Colon (tissue), 2 donors: ENCODE data around the gene PTPRN2.
"Not testable (repeated sequence)": the region's sequence is repeated elsewhere in the genome, so short reads cannot be mapped to it uniquely, and the experiment has no call there.

Experiments used
- FAIRE-seq: peaks from 2 replicates; lab custom pipeline; 2012; peaks lifted over from hg19 to GRCh38; lab: Jason Lieb, UNC
- donor health status: control.
- donor health status: control.

The PTPRN2 gene

GRCh38 chr7:157507987-157508386, 1079.6 kb downstream of the PTPRN2 start:
- FAIRE-seq, result no peak

- no peak for FAIRE-seq
Observed at GRCh38 chr7:157506268-157506667, 1081.4 kb downstream of the PTPRN2 start.

- FAIRE-seq, result no peak
Observed at GRCh38 chr7:157505646-157506045, 1082.0 kb downstream of the PTPRN2 start.

- FAIRE-seq, result no peak
Observed at GRCh38 chr7:157503229-157503628, 1084.4 kb downstream of the PTPRN2 start.

- FAIRE-seq, result no peak
Observed at GRCh38 chr7:157502701-157503111, 1084.9 kb downstream of the PTPRN2 start.

GRCh38 chr7:157501581-157501980, 1086.0 kb downstream of the PTPRN2 start:
- no peak for FAIRE-seq

GRCh38 chr7:157500989-157501540, 1086.6 kb downstream of the PTPRN2 start:
- not testable (repeated sequence) for FAIRE-seq

GRCh38 chr7:157500171-157500960, 1087.3 kb downstream of the PTPRN2 start:
- no peak for FAIRE-seq

GRCh38 chr7:157499835-157500153, 1087.8 kb downstream of the PTPRN2 start:
- no peak for FAIRE-seq

GRCh38 chr7:157499121-157499834, 1088.3 kb downstream of the PTPRN2 start:
- no peak for FAIRE-seq

GRCh38 chr7:157498657-157499056, 1089.0 kb downstream of the PTPRN2 start:
- FAIRE-seq, result no peak

GRCh38 chr7:157497744-157498651, 1089.6 kb downstream of the PTPRN2 start:
- FAIRE-seq, result no peak

- FAIRE-seq, result no peak
Observed at GRCh38 chr7:157497367-157497743, 1090.3 kb downstream of the PTPRN2 start.

GRCh38 chr7:157496416-157497275, 1091.0 kb downstream of the PTPRN2 start:
- FAIRE-seq, result no peak

GRCh38 chr7:157495594-157495993, 1092.0 kb downstream of the PTPRN2 start:
- no peak for FAIRE-seq

GRCh38 chr7:157495177-157495553, 1092.5 kb downstream of the PTPRN2 start:
- no peak for FAIRE-seq

GRCh38 chr7:157494506-157495176, 1093.0 kb downstream of the PTPRN2 start:
- FAIRE-seq, result no peak

GRCh38 chr7:157493776-157494175, 1093.8 kb downstream of the PTPRN2 start:
- no peak for FAIRE-seq

GRCh38 chr7:157493017-157493416, 1094.6 kb downstream of the PTPRN2 start:
- no peak for FAIRE-seq

- no peak for FAIRE-seq
Observed at GRCh38 chr7:157490465-157490912, 1097.1 kb downstream of the PTPRN2 start.

GRCh38 chr7:157489870-157490269, 1097.8 kb downstream of the PTPRN2 start:
- FAIRE-seq, result not testable (repeated sequence)
